Measurements from ENCODE around the gene ZNF414. TPM values are rescaled to one million over a fixed set of nuclear protein-coding genes. Genes with fewer than 3 reads are reported as not detected.

ZNF414 gene
- total RNA-seq, 1 donor from 2014 or later: 27.2 TPM

DNA sequence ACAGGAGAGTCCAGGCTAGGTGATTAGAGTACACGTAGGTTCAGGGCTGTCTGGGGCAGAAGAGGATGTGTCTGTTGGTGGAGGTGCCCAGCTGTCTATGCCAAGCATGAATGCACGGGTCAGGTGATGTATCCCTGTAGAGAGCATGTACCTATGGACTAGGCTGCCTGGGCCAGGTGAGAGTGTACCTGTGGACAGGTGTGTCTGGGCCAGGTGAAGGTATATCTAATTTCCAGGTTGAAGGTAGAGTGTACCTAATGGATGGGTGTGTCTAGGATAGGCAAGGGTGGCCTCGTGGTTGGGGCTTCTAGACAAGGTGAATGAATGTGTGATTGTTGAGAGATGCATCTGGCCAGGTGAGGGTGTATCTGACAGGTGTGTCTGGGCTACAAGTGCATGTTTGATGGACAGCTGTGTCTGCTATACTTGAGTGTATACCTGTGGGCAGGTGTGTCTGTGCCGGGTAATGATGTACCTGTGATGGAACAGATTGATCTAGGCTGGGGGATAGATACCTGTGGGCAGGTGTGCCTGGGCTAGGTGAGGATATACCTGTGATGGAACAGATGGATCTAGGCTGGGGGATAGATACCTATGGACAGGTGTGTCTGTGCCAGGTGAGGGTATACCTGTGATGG lies 15.5 kb upstream of the ZNF414 start:
- Mint-ChIP-seq H3K36me3 (ENCODE audit: unreplicated experiment) (peaks cover 13% of the 10 kb centered on the region), H3K27ac (ENCODE audit: unreplicated experiment) (no peak overlapping the region), H3K4me3 (ENCODE audit: unreplicated experiment) (peak overlapping the region; percentile 25), H3K9me3 (ENCODE audit: unreplicated experiment) (peaks cover 8% of the 10 kb centered on the region), H3K27me3 (ENCODE audit: unreplicated experiment) (peaks cover 22% of the 10 kb centered on the region), H3K4me1 (ENCODE audit: low read depth, unreplicated experiment) (no peaks in the 10 kb centered on the region)
- DNase-seq: no peak
- TF ChIP-seq, protein P1, sequence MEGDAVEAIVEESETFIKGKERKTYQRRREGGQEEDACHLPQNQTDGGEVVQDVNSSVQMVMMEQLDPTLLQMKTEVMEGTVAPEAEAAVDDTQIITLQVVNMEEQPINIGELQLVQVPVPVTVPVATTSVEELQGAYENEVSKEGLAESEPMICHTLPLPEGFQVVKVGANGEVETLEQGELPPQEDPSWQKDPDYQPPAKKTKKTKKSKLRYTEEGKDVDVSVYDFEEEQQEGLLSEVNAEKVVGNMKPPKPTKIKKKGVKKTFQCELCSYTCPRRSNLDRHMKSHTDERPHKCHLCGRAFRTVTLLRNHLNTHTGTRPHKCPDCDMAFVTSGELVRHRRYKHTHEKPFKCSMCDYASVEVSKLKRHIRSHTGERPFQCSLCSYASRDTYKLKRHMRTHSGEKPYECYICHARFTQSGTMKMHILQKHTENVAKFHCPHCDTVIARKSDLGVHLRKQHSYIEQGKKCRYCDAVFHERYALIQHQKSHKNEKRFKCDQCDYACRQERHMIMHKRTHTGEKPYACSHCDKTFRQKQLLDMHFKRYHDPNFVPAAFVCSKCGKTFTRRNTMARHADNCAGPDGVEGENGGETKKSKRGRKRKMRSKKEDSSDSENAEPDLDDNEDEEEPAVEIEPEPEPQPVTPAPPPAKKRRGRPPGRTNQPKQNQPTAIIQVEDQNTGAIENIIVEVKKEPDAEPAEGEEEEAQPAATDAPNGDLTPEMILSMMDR (IDR thresholded peaks at IDR 0.05; ENCODE audit: partially characterized antibody, unreplicated experiment): no peak

DNA sequence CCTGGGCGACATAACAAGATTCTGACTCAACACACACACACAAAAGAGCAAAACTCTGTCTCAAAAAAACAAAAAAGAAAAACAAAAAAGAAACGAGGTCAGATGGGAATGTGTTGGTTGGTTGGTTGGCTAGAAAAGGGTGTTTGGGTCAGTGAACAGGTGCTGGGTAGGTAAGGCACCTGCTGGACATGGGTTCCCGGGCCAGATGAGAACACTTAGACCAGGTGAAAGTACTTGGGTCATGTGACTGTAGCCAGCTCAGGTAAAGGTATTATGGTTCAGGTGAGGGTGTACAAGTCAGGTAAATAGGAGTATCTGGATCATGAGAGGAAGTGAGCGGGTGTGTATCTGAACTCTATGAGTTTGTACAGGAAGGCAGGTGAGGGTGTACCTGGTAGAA lies 14.5 kb upstream of the ZNF414 start:
- peaks cover 13% of the 10 kb centered on the region for H3K36me3 Mint-ChIP-seq (ENCODE audit: unreplicated experiment)
- DNase-seq: no peak
- TF ChIP-seq, protein P1 (IDR thresholded peaks at IDR 0.05; ENCODE audit: partially characterized antibody, unreplicated experiment): no peak
- H3K9me3 Mint-ChIP-seq (ENCODE audit: unreplicated experiment): peaks cover 8% of the 10 kb centered on the region
- H3K27me3 Mint-ChIP-seq (ENCODE audit: unreplicated experiment): peaks cover 22% of the 10 kb centered on the region
- H3K27ac Mint-ChIP-seq (ENCODE audit: unreplicated experiment): peak overlapping the region; percentile 17
- H3K4me1 Mint-ChIP-seq (ENCODE audit: low read depth, unreplicated experiment): no peaks in the 10 kb centered on the region
- H3K4me3 Mint-ChIP-seq (ENCODE audit: unreplicated experiment): no peak overlapping the region

DNA sequence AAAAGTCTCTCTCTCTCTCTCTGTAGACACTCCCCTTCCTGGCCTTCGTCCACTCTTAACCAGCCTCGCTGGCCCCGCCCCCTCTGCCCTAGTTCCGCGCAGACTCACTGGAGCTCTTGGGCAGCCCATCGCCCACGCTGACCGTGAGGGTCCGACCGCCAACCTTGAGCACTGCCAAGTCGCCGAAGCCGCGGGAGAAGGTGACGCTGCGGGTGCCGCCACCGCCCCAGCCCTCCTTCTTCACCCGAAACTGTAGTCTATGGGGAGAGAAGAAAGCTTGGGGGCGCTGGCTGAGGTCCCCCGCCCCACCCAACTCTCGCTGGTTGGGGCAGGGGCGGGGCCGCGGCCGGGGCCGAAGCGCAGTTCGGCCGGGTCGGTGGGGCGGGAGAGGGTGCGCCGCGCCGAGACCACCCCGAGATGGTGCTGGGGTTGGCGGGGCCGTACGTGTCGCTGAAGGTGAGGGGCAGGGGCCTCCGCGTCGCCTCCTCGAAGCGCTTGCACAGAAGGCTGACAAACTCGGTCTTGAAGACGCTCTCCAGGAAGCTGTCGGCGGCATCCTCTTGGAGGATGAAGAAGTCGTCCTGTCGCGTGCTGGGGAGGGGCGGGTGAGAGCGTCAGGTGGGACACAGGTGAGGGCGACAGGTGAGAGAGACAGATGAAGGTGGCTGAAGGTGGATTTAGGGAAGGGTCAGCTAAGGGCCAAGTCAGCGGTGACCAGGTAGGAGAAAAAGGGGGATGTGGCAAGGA lies 12.6 kb upstream of the ZNF414 start:
- Mint-ChIP-seq H3K4me1 (ENCODE audit: low read depth, unreplicated experiment) (no peaks in the 10 kb centered on the region), H3K4me3 (ENCODE audit: unreplicated experiment) (peak overlapping the region; percentile 96), H3K36me3 (ENCODE audit: unreplicated experiment) (peaks cover 13% of the 10 kb centered on the region), H3K9me3 (ENCODE audit: unreplicated experiment) (peaks cover 8% of the 10 kb centered on the region), H3K27me3 (ENCODE audit: unreplicated experiment) (peaks cover 22% of the 10 kb centered on the region), H3K27ac (ENCODE audit: unreplicated experiment) (peak overlapping the region; percentile 79)
- peak; percentile 98 for DNase-seq
- TF ChIP-seq, protein P1 (IDR thresholded peaks at IDR 0.05; ENCODE audit: partially characterized antibody, unreplicated experiment): no peak

DNA sequence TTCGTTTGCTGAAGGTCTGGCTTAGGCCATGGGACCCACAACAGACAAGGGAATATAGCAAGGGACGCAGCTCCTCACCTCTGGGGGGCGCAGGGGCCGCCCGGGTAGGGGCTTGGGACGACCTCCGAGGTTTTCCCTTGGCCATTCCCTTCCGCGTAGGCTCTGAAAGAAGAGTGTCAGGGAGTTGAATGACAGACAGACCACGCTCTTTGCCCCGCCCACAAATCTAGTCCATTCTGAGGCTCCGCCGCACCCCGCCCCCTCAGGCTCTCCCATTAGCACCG lies 11.4 kb upstream of the ZNF414 start:
- no peak overlapping the region for H3K4me3 Mint-ChIP-seq (ENCODE audit: unreplicated experiment)
- no peak for DNase-seq
- H3K9me3 Mint-ChIP-seq (ENCODE audit: unreplicated experiment): peaks cover 8% of the 10 kb centered on the region
- H3K27ac Mint-ChIP-seq (ENCODE audit: unreplicated experiment): no peak overlapping the region
- H3K4me1 Mint-ChIP-seq (ENCODE audit: low read depth, unreplicated experiment): no peaks in the 10 kb centered on the region
- TF ChIP-seq, protein P1 (IDR thresholded peaks at IDR 0.05; ENCODE audit: partially characterized antibody, unreplicated experiment): peak; percentile 52
- peaks cover 27% of the 10 kb centered on the region for H3K27me3 Mint-ChIP-seq (ENCODE audit: unreplicated experiment)
- H3K36me3 Mint-ChIP-seq (ENCODE audit: unreplicated experiment): peaks cover 13% of the 10 kb centered on the region

DNA sequence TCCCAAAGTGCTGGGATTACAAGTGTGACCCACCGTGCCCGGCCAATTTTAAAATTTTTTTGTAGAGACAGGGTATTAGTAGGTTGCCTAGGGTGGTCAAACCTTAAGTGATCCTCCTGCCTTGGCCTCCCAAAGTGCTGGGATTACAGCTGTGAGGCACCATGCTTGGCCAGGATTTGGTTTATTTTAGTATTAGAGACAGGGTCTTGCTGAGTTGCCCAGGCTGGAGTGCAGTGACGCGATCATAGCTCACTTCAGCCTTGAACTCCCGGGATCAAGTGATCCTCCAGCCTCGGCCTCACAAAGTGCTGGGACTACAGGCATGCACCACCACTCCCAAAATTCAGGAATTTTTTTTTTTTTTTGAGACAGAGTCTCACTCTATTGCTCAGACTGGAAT lies 5.4 kb upstream of the ZNF414 start:
- Mint-ChIP-seq H3K36me3 (ENCODE audit: unreplicated experiment) (no peaks in the 10 kb centered on the region), H3K4me1 (ENCODE audit: low read depth, unreplicated experiment) (no peaks in the 10 kb centered on the region), H3K4me3 (ENCODE audit: unreplicated experiment) (no peak overlapping the region), H3K27ac (ENCODE audit: unreplicated experiment) (no peak overlapping the region), H3K27me3 (ENCODE audit: unreplicated experiment) (peaks cover 13% of the 10 kb centered on the region), H3K9me3 (ENCODE audit: unreplicated experiment) (peaks cover 5% of the 10 kb centered on the region)
- TF ChIP-seq, protein P1 (IDR thresholded peaks at IDR 0.05; ENCODE audit: partially characterized antibody, unreplicated experiment): no peak
- no peak for DNase-seq

Data from glutamatergic neuron (in vitro differentiated cells).